ENCODE data around the gene LTBP2. TPM values are rescaled to one million over a fixed set of nuclear protein-coding genes. Genes with fewer than 3 reads are reported as not detected.

LTBP2 gene
- total RNA-seq, 1 experiment from 2014 or later = 1.5 TPM

- Histone ChIP-seq H4K20me1 (ENCODE audit: insufficient read depth) (no peaks in the 10 kb centered on the region), H3K9ac (ENCODE audit: low read length) (no peak overlapping the region), H3K27ac (ENCODE audit: low read depth, low read length) (no peak overlapping the region), H3K9me2 (ENCODE audit: insufficient read depth) (no peaks in the 10 kb centered on the region), H3K79me2 (ENCODE audit: insufficient read depth, low read length) (no peaks in the 10 kb centered on the region), H2AFZ (ENCODE audit: low read depth, low read length, poor library complexity, severe bottlenecking) (no peak overlapping the region), H3K4me2 (ENCODE audit: low read length) (no peak overlapping the region), H3K4me1 (ENCODE audit: control insufficient read depth in 1 of 2, insufficient read depth in 2 of 2, low read length in 2 of 2) (no peaks in the 10 kb centered on the region), H3K9me3 (ENCODE audit: control insufficient read depth in 1 of 2, insufficient read depth in 1 of 2, low read depth in 1 of 2, low read length in 2 of 2) (no peaks in the 10 kb centered on the region), H3K4me3 (replicated peaks in 1 of 2; ENCODE audit: low read depth in 1 of 2, low read length in 2 of 2) (no peak overlapping the region), H3K27me3 (ENCODE audit: insufficient read depth, low read length) (no peaks in the 10 kb centered on the region), H3K36me3 (ENCODE audit: control insufficient read depth in 1 of 2, insufficient read depth in 2 of 2, low read length in 2 of 2) (no peaks in the 10 kb centered on the region)
- POLR2A ChIA-PET = no interaction called here
- RAD21 ChIA-PET (ENCODE audit: low non-redundant PET in 1 of 2, low total read pairs in 2 of 2, uncharacterized antibody in 2 of 2, unreplicated experiment in 2 of 2) = no interaction called here
- ATAC-seq (no peak), DNase-seq (ENCODE audit: low read depth, low spot score) (no peak)
- CTCF ChIA-PET = interaction anchor here (2.2 kb wide), 1 partner anchor 17 kb away, joined by 6 read pairs; no protein-coding TSS in a partner anchor
- intact Hi-C loops (cut with micrococcal nuclease) = no loop called here
- no peak for TF ChIP-seq POLR2A (IDR thresholded peaks at IDR 0.05; ENCODE audit: borderline replicate concordance, extremely low read depth, insufficient read depth, insufficient read length)
- no peak for TF ChIP-seq CEBPB (IDR thresholded peaks at IDR 0.05; ENCODE audit: low read depth)
- TF ChIP-seq SRF (IDR thresholded peaks at IDR 0.05; ENCODE audit: low read depth) = no peak
- TF ChIP-seq ZBTB33 (IDR thresholded peaks at IDR 0.05; ENCODE audit: extremely low read depth, insufficient replicate concordance, low read length) = no peak
- TF ChIP-seq EZH2 (IDR thresholded peaks at IDR 0.05) = no peak
- TF ChIP-seq CBX3 (IDR thresholded peaks at IDR 0.05; ENCODE audit: low read depth) = no peak
- TF ChIP-seq RAD21 (IDR thresholded peaks at IDR 0.05; ENCODE audit: low read depth) = no peak
- no TSS peak for BruUV-seq (replicated peaks)
Measured at GRCh38 chr14:74592476-74593201, 19.4 kb downstream of the LTBP2 start.

- intact Hi-C loops (cut with micrococcal nuclease) = no loop called here
- DNase-seq (ENCODE audit: low read depth, low spot score) (no peak), ATAC-seq (no peak)
- no peaks in the 10 kb centered on the region for H3K9me2 ChIP-seq (ENCODE audit: insufficient read depth)
- no peaks in the 10 kb centered on the region for H3K4me1 ChIP-seq (ENCODE audit: control insufficient read depth in 1 of 2, insufficient read depth in 2 of 2, low read length in 2 of 2)
- no peaks in the 10 kb centered on the region for H3K9me3 ChIP-seq (ENCODE audit: control insufficient read depth in 1 of 2, insufficient read depth in 1 of 2, low read depth in 1 of 2, low read length in 2 of 2)
- H3K27ac ChIP-seq (ENCODE audit: low read depth, low read length) = no peak overlapping the region
- ChIA-PET RAD21 (ENCODE audit: low non-redundant PET in 1 of 2, low total read pairs in 2 of 2, uncharacterized antibody in 2 of 2, unreplicated experiment in 2 of 2) (no interaction called here), POLR2A (no interaction called here), CTCF (interaction anchor here (2.2 kb wide), 1 partner anchor 17 kb away, joined by 6 read pairs; no protein-coding TSS in a partner anchor)
- H3K79me2 ChIP-seq (ENCODE audit: insufficient read depth, low read length) = no peaks in the 10 kb centered on the region
- TF ChIP-seq ZNF274 (IDR thresholded peaks at IDR 0.05; ENCODE audit: low read depth, low read length) (no peak), MAX (IDR thresholded peaks at IDR 0.05) (no peak), EGR1 (IDR thresholded peaks at IDR 0.05; ENCODE audit: low read depth) (no peak), ELF1 (IDR thresholded peaks at IDR 0.05; ENCODE audit: borderline replicate concordance, low read depth) (no peak), ZBTB33 (IDR thresholded peaks at IDR 0.05; ENCODE audit: extremely low read depth, insufficient replicate concordance, low read length) (no peak)
- H3K27me3 ChIP-seq (ENCODE audit: insufficient read depth, low read length) = no peaks in the 10 kb centered on the region
- H3K4me3 ChIP-seq (replicated peaks in 1 of 2; ENCODE audit: low read depth in 1 of 2, low read length in 2 of 2) = no peak overlapping the region
- no peaks in the 10 kb centered on the region for H3K36me3 ChIP-seq (ENCODE audit: control insufficient read depth in 1 of 2, insufficient read depth in 2 of 2, low read length in 2 of 2)
- no peaks in the 10 kb centered on the region for H4K20me1 ChIP-seq (ENCODE audit: insufficient read depth)
- no peak overlapping the region for H2AFZ ChIP-seq (ENCODE audit: low read depth, low read length, poor library complexity, severe bottlenecking)
- no TSS peak for BruUV-seq (replicated peaks)
- no peak overlapping the region for H3K4me2 ChIP-seq (ENCODE audit: low read length)
- no peak overlapping the region for H3K9ac ChIP-seq (ENCODE audit: low read length)
Measured at GRCh38 chr14:74591899-74592298, 20.1 kb downstream of the LTBP2 start.
